Breast epithelium (tissue), 4 donors: Measurements from ENCODE around the gene ASAH2B. TPM values are rescaled to one million over a fixed set of nuclear protein-coding genes. Genes with fewer than 3 reads are reported as not detected.
"Not testable (repeated sequence)": the region's sequence is repeated elsewhere in the genome, so short reads cannot be mapped to it uniquely, and the experiment has no call there.

Source experiments
- DNase-seq, 2 donors: peaks; one replicate each; pipeline ENCODE4 v3.0.0-alpha.2; 2019; ENCODE audit warnings: low spot score in 2 of 2
- H3K27ac ChIP-seq, 2 donors: fragments of 200-600 bp; sonication (generic) in 1 of 2; one replicate each; pipeline ENCODE4 v1.5.1; 2016 to 2019; ENCODE audit warnings: mild to moderate bottlenecking in 1 of 2
- H3K27me3 ChIP-seq, 2 donors: fragments of 200-600 bp; sonication (generic) in 1 of 2; one replicate each; pipeline versions ENCODE4 v1.5.1 to v1.6.0; 2017 to 2019; ENCODE audit warnings: control low read depth in 1 of 2, mild to moderate bottlenecking in 1 of 2
- H3K36me3 ChIP-seq: fragments of 200-600 bp; one replicate; pipeline ENCODE4 v1.5.1; 2019
- H3K4me1 ChIP-seq, 2 donors: fragments of 200-600 bp; sonication (generic); one replicate each; pipeline ENCODE4 v1.5.1; 2016 to 2019; ENCODE audit warnings: control low read depth in 1 of 2
- H3K4me3 ChIP-seq, 3 donors: fragments of 200-600 bp; sonication (generic); 1 replicate in 2 of 3; 2 replicates in 1 of 3; pipeline ENCODE4 v1.5.1; 2016 to 2019; ENCODE audit warnings: mild to moderate bottlenecking in 3 of 3, moderate library complexity in 2 of 3
- H3K9me3 ChIP-seq, 2 donors: fragments of 200-600 bp; sonication (generic) in 1 of 2; one replicate each; pipeline ENCODE4 v1.5.1; 2016 to 2019; ENCODE audit warnings: control low read depth in 1 of 2
- POLR2A ChIP-seq: fragments of 450-650 bp; IDR thresholded peaks from one replicate; pipeline ENCODE4 v1.6.1; 2016; ENCODE audit warnings: antibody characterized with exemption, mild to moderate bottlenecking, moderate library complexity
- POLR2AphosphoS5 ChIP-seq, 3 donors: sonication (generic); formaldehyde crosslinking; IDR thresholded peaks; one replicate each; pipeline ENCODE4 v1.6.1; 2017; ENCODE audit warnings: antibody characterized with exemption in 3 of 3
- intact Hi-C: fragments of 100-400 bp; cut with DNase I; formaldehyde crosslinking; loops from one replicate; pipeline ENCODE4 v1.15.1; 2023; ENCODE audit warnings: low total_unique reads
- total RNA-seq, 3 donors: library from RNA; depleted of rRNA; stranded (reverse); fragments of >200 nt; gene quantifications; one replicate each; pipeline ENCODE4 v1.1.0, GENCODE V29; 2016
- TF ChIP-seq, protein P1 (sequence below), 3 donors: fragments of 450-650 bp; IDR thresholded peaks; one replicate each; pipeline ENCODE4 v1.5.1; 2016 to 2017; ENCODE audit warnings: antibody characterized with exemption in 3 of 3, mild to moderate bottlenecking in 3 of 3, moderate library complexity in 3 of 3

Gene ASAH2B
- total RNA-seq, 3 donors from 2014 or later = 1.4 to 3.7 (median 2.6) TPM

- H3K4me1 ChIP-seq, H3K27me3 ChIP-seq, DNase-seq, intact Hi-C loops, H3K9me3 ChIP-seq, H3K36me3 ChIP-seq: not testable (repeated sequence)
- H3K4me3 ChIP-seq = peak overlapping the region; percentile 57 to 76 (median 66)
- peak overlapping the region; percentile 71 to 79 for H3K27ac ChIP-seq
- peak in 1 of 3 donors; percentile 5 for TF ChIP-seq POLR2AphosphoS5 (IDR thresholded peaks at IDR 0.05)
Measured at GRCh38 chr10:50738987-50739617, 634 bp upstream of the ASAH2B start.

GRCh38 chr10:50740293-50740648 is 535 bp downstream of the ASAH2B start:
- peak overlapping the region; percentile 57 to 76 (median 66) for H3K4me3 ChIP-seq
- intact Hi-C loops = no loop called here
- H3K27ac ChIP-seq = peak overlapping the region; percentile 71 to 79
- no peaks in the 10 kb centered on the region for H3K36me3 ChIP-seq
- no peaks in the 10 kb centered on the region for H3K9me3 ChIP-seq
- TF ChIP-seq POLR2A (no peak), POLR2AphosphoS5 (IDR thresholded peaks at IDR 0.05) (no peak)
- TF ChIP-seq, protein P1, sequence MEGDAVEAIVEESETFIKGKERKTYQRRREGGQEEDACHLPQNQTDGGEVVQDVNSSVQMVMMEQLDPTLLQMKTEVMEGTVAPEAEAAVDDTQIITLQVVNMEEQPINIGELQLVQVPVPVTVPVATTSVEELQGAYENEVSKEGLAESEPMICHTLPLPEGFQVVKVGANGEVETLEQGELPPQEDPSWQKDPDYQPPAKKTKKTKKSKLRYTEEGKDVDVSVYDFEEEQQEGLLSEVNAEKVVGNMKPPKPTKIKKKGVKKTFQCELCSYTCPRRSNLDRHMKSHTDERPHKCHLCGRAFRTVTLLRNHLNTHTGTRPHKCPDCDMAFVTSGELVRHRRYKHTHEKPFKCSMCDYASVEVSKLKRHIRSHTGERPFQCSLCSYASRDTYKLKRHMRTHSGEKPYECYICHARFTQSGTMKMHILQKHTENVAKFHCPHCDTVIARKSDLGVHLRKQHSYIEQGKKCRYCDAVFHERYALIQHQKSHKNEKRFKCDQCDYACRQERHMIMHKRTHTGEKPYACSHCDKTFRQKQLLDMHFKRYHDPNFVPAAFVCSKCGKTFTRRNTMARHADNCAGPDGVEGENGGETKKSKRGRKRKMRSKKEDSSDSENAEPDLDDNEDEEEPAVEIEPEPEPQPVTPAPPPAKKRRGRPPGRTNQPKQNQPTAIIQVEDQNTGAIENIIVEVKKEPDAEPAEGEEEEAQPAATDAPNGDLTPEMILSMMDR (IDR thresholded peaks at IDR 0.05) = no peak
- H3K27me3 ChIP-seq = no peaks in the 10 kb centered on the region
- no peak for DNase-seq
- H3K4me1 ChIP-seq = no peaks in the 10 kb centered on the region

DNA sequence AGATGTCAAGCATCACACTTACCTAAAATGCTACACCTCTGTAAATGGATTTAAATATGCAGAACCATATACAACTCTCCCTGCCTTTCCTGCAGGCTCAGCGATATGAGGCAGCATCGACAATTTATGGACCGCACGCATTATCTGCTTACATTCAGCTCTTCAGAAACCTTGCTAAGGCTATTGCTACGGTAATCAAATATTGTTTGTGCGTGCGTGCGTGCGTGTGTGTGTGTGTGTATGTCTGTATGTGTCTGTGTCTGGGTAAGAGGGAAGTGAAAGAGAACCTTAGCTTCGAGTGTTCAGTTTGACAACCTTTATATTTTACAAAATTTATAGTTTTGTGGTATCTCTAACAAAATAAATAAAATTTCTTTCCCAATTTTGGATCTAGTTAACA is 3.1 kb downstream of the ASAH2B start:
- H3K4me3 ChIP-seq, H3K36me3 ChIP-seq, H3K27me3 ChIP-seq, DNase-seq, H3K27ac ChIP-seq, intact Hi-C loops, H3K4me1 ChIP-seq, H3K9me3 ChIP-seq: not testable (repeated sequence)

- DNase-seq, H3K27me3 ChIP-seq, H3K27ac ChIP-seq, H3K4me1 ChIP-seq, H3K36me3 ChIP-seq, H3K4me3 ChIP-seq, H3K9me3 ChIP-seq, intact Hi-C loops: not testable (repeated sequence)
Measured at GRCh38 chr10:50766774-50767513, 27.2 kb downstream of the ASAH2B start.

DNA sequence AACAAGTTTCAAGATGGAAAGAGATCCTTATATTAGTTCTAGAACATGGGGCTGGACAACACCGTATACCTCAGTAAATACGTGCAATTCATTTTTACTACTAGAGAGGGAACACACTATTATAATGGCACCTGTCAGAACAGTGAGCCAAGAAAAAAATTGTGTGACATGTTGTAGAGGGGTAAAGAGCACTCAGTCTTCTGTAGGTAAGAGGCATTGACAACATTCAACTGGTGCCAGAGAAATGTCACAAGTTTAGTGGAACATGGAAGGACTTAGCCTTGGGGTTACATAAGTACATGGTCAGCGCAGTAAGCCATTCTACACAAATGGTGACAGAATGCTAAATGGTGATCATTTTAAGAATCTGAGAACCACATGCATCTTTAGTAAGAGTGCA is 32.3 kb downstream of the ASAH2B start:
- H3K4me1 ChIP-seq, H3K27ac ChIP-seq, H3K4me3 ChIP-seq, H3K27me3 ChIP-seq, intact Hi-C loops, DNase-seq, H3K36me3 ChIP-seq, H3K9me3 ChIP-seq: not testable (repeated sequence)

DNA sequence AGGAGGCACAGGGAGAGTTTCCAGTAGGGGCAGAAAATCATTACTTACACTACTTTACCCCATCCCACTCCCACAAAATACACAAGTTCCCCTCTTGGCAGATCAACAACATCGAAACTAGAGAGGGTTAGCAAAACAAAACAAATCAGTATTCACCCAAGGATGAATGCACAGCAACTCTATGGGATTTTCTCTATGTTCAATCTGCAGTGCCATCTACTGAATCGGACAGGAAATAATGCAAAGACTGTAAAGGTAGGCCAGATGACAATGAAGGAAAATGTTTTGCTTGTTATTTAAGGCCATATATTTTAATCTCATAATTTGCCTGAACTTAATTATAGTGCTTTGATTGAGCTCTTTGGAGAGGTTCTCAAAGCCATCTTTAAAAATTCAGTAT is 35.1 kb downstream of the ASAH2B start:
- H3K4me3 ChIP-seq, H3K4me1 ChIP-seq, H3K36me3 ChIP-seq, DNase-seq, intact Hi-C loops, H3K27ac ChIP-seq, H3K27me3 ChIP-seq, H3K9me3 ChIP-seq: not testable (repeated sequence)

- DNase-seq, H3K9me3 ChIP-seq, intact Hi-C loops, H3K4me1 ChIP-seq, H3K27me3 ChIP-seq, H3K4me3 ChIP-seq, H3K36me3 ChIP-seq, H3K27ac ChIP-seq: not testable (repeated sequence)
Measured at GRCh38 chr10:50780036-50780435, 40.3 kb downstream of the ASAH2B start.

GRCh38 chr10:50782017-50782416 is 42.3 kb downstream of the ASAH2B start:
- H3K27me3 ChIP-seq, H3K4me1 ChIP-seq: not testable (repeated sequence)

GRCh38 chr10:50787962-50788361 is 48.2 kb downstream of the ASAH2B start:
- H3K27ac ChIP-seq, intact Hi-C loops: not testable (repeated sequence)

More at GRCh38 chr10:50782017-50782416, 42.3 kb downstream of the ASAH2B start:
- H3K27ac ChIP-seq, DNase-seq, H3K4me3 ChIP-seq, intact Hi-C loops, H3K9me3 ChIP-seq, H3K36me3 ChIP-seq: not testable (repeated sequence)

More at GRCh38 chr10:50787962-50788361, 48.2 kb downstream of the ASAH2B start:
- DNase-seq, H3K27me3 ChIP-seq, H3K4me3 ChIP-seq, H3K36me3 ChIP-seq, H3K4me1 ChIP-seq, H3K9me3 ChIP-seq: not testable (repeated sequence)
